ENCODE results near the gene B3GALNT2. TPM values are rescaled to one million over a fixed set of nuclear protein-coding genes. Genes with fewer than 3 reads are reported as not detected.

B3GALNT2 gene
- total RNA-seq, 2 donors from 2014 or later, result 9.4 to 18.1 TPM

- ATAC-seq (replicated peaks), result no peak
- no peak overlapping the region for H3K27ac Mint-ChIP-seq
- peaks cover 72% of the 10 kb centered on the region for H3K36me3 Mint-ChIP-seq (ENCODE audit: low read depth)
- no peaks in the 10 kb centered on the region for H3K4me1 Mint-ChIP-seq
- no peak overlapping the region for H3K4me3 Mint-ChIP-seq
- no peaks in the 10 kb centered on the region for H3K9me3 Mint-ChIP-seq
- no peaks in the 10 kb centered on the region for H3K27me3 Mint-ChIP-seq
Observed at GRCh38 chr1:235450886-235451483, 53.3 kb downstream of the B3GALNT2 start.

- Mint-ChIP-seq H3K4me3 (no peak overlapping the region), H3K27me3 (no peaks in the 10 kb centered on the region), H3K27ac (no peak overlapping the region), H3K4me1 (no peaks in the 10 kb centered on the region), H3K9me3 (no peaks in the 10 kb centered on the region), H3K36me3 (ENCODE audit: low read depth) (peaks cover 77% of the 10 kb centered on the region)
- ATAC-seq (replicated peaks), result peak; percentile 21
Observed at GRCh38 chr1:235450433-235450832, 53.8 kb downstream of the B3GALNT2 start.

- peak overlapping the region; percentile 30 for H3K27ac Mint-ChIP-seq
- peaks cover 94% of the 10 kb centered on the region for H3K36me3 Mint-ChIP-seq (ENCODE audit: low read depth)
- no peaks in the 10 kb centered on the region for H3K9me3 Mint-ChIP-seq
- no peak overlapping the region for H3K4me3 Mint-ChIP-seq
- H3K27me3 Mint-ChIP-seq, result no peaks in the 10 kb centered on the region
- no peaks in the 10 kb centered on the region for H3K4me1 Mint-ChIP-seq
- no peak for ATAC-seq (replicated peaks)
Observed at GRCh38 chr1:235448616-235449015, 55.6 kb downstream of the B3GALNT2 start.

- Mint-ChIP-seq H3K27me3 (no peaks in the 10 kb centered on the region), H3K9me3 (no peaks in the 10 kb centered on the region), H3K27ac (no peak overlapping the region), H3K36me3 (ENCODE audit: low read depth) (peaks cover 96% of the 10 kb centered on the region), H3K4me1 (no peaks in the 10 kb centered on the region), H3K4me3 (no peak overlapping the region)
- ATAC-seq (replicated peaks), result peak; percentile 44
Observed at GRCh38 chr1:235442788-235443429, 61.3 kb downstream of the B3GALNT2 start.

GRCh38 chr1:235441159-235441685, 63.0 kb downstream of the B3GALNT2 start:
- no peaks in the 10 kb centered on the region for H3K4me1 Mint-ChIP-seq
- H3K27ac Mint-ChIP-seq, result peak overlapping the region; percentile 28
- H3K4me3 Mint-ChIP-seq, result no peak overlapping the region

GRCh38 chr1:235434001-235434400, 70.3 kb downstream of the B3GALNT2 start:
- no peak overlapping the region for H3K27ac Mint-ChIP-seq

More at GRCh38 chr1:235441159-235441685, 63.0 kb downstream of the B3GALNT2 start:
- H3K27me3 Mint-ChIP-seq, result no peaks in the 10 kb centered on the region
- peaks cover 96% of the 10 kb centered on the region for H3K36me3 Mint-ChIP-seq (ENCODE audit: low read depth)
- no peak for ATAC-seq (replicated peaks)
- H3K9me3 Mint-ChIP-seq, result no peaks in the 10 kb centered on the region

GRCh38 chr1:235430991-235431390, 73.3 kb downstream of the B3GALNT2 start:
- Mint-ChIP-seq H3K4me1 (no peaks in the 10 kb centered on the region), H3K27ac (no peak overlapping the region), H3K9me3 (no peaks in the 10 kb centered on the region), H3K36me3 (ENCODE audit: low read depth) (peaks cover 24% of the 10 kb centered on the region), H3K4me3 (no peak overlapping the region), H3K27me3 (no peaks in the 10 kb centered on the region)
- ATAC-seq (replicated peaks), result no peak

More at GRCh38 chr1:235434001-235434400, 70.3 kb downstream of the B3GALNT2 start:
- H3K27me3 Mint-ChIP-seq, result no peaks in the 10 kb centered on the region
- no peaks in the 10 kb centered on the region for H3K9me3 Mint-ChIP-seq
- no peaks in the 10 kb centered on the region for H3K4me1 Mint-ChIP-seq
- peaks cover 54% of the 10 kb centered on the region for H3K36me3 Mint-ChIP-seq (ENCODE audit: low read depth)
- no peak overlapping the region for H3K4me3 Mint-ChIP-seq
- ATAC-seq (replicated peaks), result no peak

GRCh38 chr1:235429143-235429542, 75.1 kb downstream of the B3GALNT2 start:
- Mint-ChIP-seq H3K27me3 (no peaks in the 10 kb centered on the region), H3K27ac (no peak overlapping the region), H3K36me3 (ENCODE audit: low read depth) (peaks cover 10% of the 10 kb centered on the region), H3K9me3 (no peaks in the 10 kb centered on the region), H3K4me1 (no peaks in the 10 kb centered on the region), H3K4me3 (no peak overlapping the region)
- no peak for ATAC-seq (replicated peaks)

- no peak for ATAC-seq (replicated peaks)
- no peak overlapping the region for H3K4me3 Mint-ChIP-seq
- peaks cover 5% of the 10 kb centered on the region for H3K4me1 Mint-ChIP-seq
- no peaks in the 10 kb centered on the region for H3K27me3 Mint-ChIP-seq
- H3K9me3 Mint-ChIP-seq, result no peaks in the 10 kb centered on the region
- H3K36me3 Mint-ChIP-seq (ENCODE audit: low read depth), result no peaks in the 10 kb centered on the region
- no peak overlapping the region for H3K27ac Mint-ChIP-seq
Observed at GRCh38 chr1:235427447-235427846, 76.8 kb downstream of the B3GALNT2 start.

GRCh38 chr1:235426680-235427079, 77.6 kb downstream of the B3GALNT2 start:
- ATAC-seq (replicated peaks), result no peak
- H3K4me3 Mint-ChIP-seq, result no peak overlapping the region
- no peaks in the 10 kb centered on the region for H3K27me3 Mint-ChIP-seq
- H3K27ac Mint-ChIP-seq, result no peak overlapping the region
- peaks cover 5% of the 10 kb centered on the region for H3K4me1 Mint-ChIP-seq
- H3K36me3 Mint-ChIP-seq (ENCODE audit: low read depth), result no peaks in the 10 kb centered on the region
- H3K9me3 Mint-ChIP-seq, result no peaks in the 10 kb centered on the region

- H3K4me1 Mint-ChIP-seq, result peaks cover 5% of the 10 kb centered on the region
- no peak for ATAC-seq (replicated peaks)
- H3K36me3 Mint-ChIP-seq (ENCODE audit: low read depth), result no peaks in the 10 kb centered on the region
- no peak overlapping the region for H3K27ac Mint-ChIP-seq
- H3K9me3 Mint-ChIP-seq, result no peaks in the 10 kb centered on the region
- no peaks in the 10 kb centered on the region for H3K27me3 Mint-ChIP-seq
- no peak overlapping the region for H3K4me3 Mint-ChIP-seq
Observed at GRCh38 chr1:235426143-235426542, 78.1 kb downstream of the B3GALNT2 start.

- H3K4me1 Mint-ChIP-seq, result peaks cover 5% of the 10 kb centered on the region
- no peak overlapping the region for H3K4me3 Mint-ChIP-seq
- ATAC-seq (replicated peaks), result no peak
- no peaks in the 10 kb centered on the region for H3K27me3 Mint-ChIP-seq
- H3K36me3 Mint-ChIP-seq (ENCODE audit: low read depth), result no peaks in the 10 kb centered on the region
- no peak overlapping the region for H3K27ac Mint-ChIP-seq
- H3K9me3 Mint-ChIP-seq, result no peaks in the 10 kb centered on the region
Observed at GRCh38 chr1:235425357-235425756, 78.9 kb downstream of the B3GALNT2 start.

GRCh38 chr1:235424092-235424491, 80.2 kb downstream of the B3GALNT2 start:
- H3K4me3 Mint-ChIP-seq, result no peak overlapping the region
- ATAC-seq (replicated peaks), result no peak
- no peak overlapping the region for H3K27ac Mint-ChIP-seq
- no peaks in the 10 kb centered on the region for H3K36me3 Mint-ChIP-seq (ENCODE audit: low read depth)
- peaks cover 5% of the 10 kb centered on the region for H3K4me1 Mint-ChIP-seq
- no peaks in the 10 kb centered on the region for H3K27me3 Mint-ChIP-seq
- H3K9me3 Mint-ChIP-seq, result no peaks in the 10 kb centered on the region

- Mint-ChIP-seq H3K4me1 (peaks cover 5% of the 10 kb centered on the region), H3K27me3 (no peaks in the 10 kb centered on the region), H3K4me3 (no peak overlapping the region), H3K36me3 (ENCODE audit: low read depth) (peaks cover 1% of the 10 kb centered on the region), H3K27ac (peak overlapping the region; percentile 65), H3K9me3 (no peaks in the 10 kb centered on the region)
- peak; percentile 40 for ATAC-seq (replicated peaks)
Observed at GRCh38 chr1:235423214-235423652, 81.0 kb downstream of the B3GALNT2 start.

GRCh38 chr1:235421751-235422150, 82.5 kb downstream of the B3GALNT2 start:
- peaks cover 10% of the 10 kb centered on the region for H3K36me3 Mint-ChIP-seq (ENCODE audit: low read depth)
- no peaks in the 10 kb centered on the region for H3K27me3 Mint-ChIP-seq
- H3K9me3 Mint-ChIP-seq, result no peaks in the 10 kb centered on the region
- ATAC-seq (replicated peaks), result no peak
- no peak overlapping the region for H3K4me3 Mint-ChIP-seq
- no peak overlapping the region for H3K27ac Mint-ChIP-seq
- peaks cover 5% of the 10 kb centered on the region for H3K4me1 Mint-ChIP-seq
